ENCODE data around the gene DENND10. TPM values are rescaled to one million over a fixed set of nuclear protein-coding genes. Genes with fewer than 3 reads are reported as not detected.

The DENND10 gene
- polyA plus RNA-seq, 1 donor = 62.5 TPM

Other genes starting within 250 kb of the DENND10 start
- gene NANOS1, start 74.4 kb upstream of the DENND10 start, polyA plus RNA-seq = 1.9 TPM
- 147 TPM for gene EIF3A, start 23.3 kb upstream of the DENND10 start, polyA plus RNA-seq
- 39.1 TPM for gene SFXN4, start 61.6 kb downstream of the DENND10 start, polyA plus RNA-seq
- gene PRDX3, start 74.7 kb downstream of the DENND10 start, polyA plus RNA-seq = 194 TPM
- 38.8 TPM for gene GRK5, start 103.5 kb downstream of the DENND10 start, polyA plus RNA-seq